ENCODE data around the gene P4HA2.
A peak's percentile ranks its signal among the peaks of the same experiment; 100 is the strongest.

P4HA2 gene

DNA sequence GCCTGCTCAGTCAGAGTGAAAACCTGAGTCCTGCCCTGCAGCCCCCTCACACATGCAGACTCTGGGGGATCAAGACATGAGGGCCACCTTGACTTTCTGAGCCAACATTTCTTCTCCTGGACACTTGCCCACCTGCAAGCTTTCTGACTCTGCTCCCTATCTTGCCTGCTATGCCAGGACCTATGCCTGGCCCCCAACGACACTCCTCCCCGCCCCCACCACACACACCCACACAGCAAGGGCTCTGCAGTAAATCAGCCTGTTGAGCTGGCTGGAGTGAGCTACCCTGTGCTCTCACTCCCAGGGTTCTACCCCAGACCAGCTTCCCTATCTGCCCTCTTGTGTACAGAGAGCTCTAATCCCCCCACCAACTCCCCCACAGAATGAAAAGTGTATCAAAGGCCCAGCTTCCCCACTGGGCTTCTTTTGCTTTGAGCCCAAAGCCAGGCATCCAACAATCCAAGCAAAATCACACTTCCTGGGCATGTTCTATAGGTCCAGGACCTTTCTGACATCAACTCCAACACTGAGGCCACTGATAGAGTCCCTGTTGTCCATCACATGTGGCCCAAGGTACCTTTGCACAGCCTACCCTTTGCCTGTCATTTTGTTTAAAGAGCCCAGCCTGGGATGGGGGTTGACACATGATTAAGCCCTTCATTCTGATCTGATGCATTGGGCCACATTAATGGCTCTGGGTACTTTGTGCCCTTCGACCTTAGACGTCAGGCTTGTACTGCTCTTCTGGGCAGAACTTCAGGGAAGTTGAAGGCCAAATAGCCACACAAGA lies 37.1 kb upstream of the P4HA2 start:
- no peak for DNase-seq (ENCODE audit: low spot score)

DNA sequence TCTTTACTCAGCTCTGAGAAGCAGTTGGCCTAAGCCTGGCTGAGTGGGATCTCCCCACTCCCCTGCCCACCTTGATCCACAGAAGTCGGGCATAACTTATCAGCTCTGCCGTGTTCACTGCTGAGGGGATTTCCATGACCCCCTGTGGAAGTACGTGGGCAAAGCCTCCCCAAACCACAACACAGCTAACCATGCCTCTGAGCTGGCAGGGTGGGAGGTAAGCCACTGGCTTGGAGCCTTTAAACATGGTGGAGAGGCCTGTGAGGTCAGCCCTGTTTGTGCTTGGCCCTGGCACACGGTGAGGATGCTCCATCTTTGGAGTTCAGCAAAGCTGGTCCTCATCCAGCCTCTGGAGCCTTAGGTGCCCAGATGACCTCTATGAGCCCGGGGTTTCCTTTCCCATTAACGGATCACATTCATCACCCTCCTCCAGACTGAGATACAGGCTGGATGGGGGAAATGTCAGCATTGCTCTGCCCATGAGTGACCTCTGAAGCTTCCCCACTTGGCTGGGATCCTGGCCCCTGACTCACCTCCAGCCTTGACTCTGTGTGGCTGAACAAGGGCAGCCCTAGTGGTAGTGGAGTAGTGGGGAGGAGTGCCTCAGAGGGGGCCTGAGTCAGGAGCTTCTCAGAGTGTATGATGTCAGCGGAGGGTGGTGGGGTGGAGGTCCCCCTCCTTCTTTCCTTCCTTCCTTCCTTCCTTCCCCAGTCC lies 36.1 kb upstream of the P4HA2 start:
- peak; percentile 23 for DNase-seq (ENCODE audit: low spot score)

GRCh38 chr5:132262882-132263547 lies 35.4 kb upstream of the P4HA2 start:
- no peak for DNase-seq (ENCODE audit: low spot score)

DNA sequence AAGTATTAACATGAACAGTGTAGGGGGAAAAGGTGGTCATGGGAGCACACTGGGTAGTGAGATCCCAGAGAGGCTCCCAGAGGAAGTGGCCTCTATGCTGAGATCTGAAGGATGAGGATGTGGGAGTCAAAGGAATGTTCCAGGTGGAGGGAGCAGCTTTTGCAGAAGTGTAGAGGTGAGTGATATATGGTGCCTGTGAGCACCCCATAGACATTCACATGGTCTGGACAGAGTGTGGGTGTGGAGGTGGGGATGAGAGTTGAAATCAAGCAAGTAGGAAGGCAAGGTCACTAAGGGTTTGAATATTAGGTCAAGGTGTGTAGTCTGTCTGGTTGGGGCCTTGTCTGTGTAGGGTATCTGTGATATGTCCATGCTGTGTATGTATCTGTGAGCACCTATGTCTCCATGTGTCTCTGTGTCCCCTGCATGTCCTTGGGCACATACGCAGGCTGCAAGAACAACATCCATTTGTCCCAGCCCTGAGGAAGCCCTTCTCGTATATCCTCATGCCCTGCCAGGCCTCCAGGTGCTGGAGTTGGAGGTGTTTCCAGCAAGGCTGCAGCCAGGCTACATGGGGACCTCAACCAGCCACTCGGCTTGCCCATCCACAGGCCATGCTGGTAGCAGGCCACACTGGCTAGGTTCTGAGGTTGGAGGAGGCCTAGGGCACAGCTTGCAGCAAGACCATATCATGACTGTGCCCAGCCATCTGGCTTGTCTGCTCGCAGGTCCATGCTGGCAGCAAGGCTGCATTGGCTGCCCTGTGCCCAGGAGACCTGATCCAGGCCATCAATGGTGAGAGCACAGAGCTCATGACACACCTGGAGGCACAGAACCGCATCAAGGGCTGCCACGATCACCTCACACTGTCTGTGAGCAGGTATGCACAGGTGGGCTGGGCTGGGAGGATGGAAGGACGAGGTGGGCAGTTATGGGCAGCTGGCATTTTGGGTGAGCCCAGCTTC lies 34.5 kb upstream of the P4HA2 start:
- DNase-seq (ENCODE audit: low spot score) = no peak

DNA sequence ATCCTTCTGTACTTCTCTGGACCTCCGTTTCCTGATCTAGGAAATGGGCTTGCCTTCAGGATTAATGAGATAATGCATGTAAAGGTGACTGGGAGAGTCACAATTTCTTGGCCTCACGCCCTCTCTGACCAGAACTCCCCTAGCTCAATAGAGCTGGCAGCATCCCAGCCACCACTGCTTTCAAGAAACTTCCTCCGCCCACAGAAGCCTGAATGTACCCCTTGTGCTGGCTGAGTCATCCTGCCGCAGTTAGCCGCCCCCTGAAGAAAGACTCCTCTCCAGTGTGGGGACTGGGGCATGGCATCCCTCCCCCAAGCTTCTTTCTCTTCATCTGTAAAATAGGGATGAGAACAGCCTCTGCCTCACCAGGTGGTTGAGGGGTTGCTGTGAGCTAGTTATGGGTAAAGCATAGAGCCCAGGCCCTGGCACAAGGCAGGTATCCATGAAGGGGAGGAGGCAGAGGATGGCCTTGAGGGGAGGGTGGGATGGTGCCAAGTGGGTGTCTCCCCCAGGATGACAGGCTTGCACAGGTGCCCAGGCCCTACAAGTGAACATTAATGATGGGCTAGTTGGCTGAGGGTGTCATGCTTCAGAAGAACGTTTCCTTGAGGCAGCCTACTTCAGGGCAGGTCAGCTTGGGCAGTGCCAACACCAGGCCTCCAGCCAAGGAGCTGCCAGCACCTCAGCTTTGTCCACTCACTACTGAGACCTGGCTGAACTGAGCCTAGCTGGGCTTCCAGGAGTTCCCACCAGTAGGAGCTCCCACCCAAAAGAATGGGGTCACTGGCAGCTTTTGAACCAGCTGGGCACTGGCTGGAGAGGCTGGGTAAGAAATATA lies 33.3 kb upstream of the P4HA2 start:
- peak; percentile 72 for DNase-seq (ENCODE audit: low spot score)

- peak; percentile 26 for DNase-seq (ENCODE audit: low spot score)
These were observed 32.4 kb upstream of the P4HA2 start for GRCh38 chr5:132260051-132260450.

- DNase-seq (ENCODE audit: low spot score) = no peak
These were observed 31.6 kb upstream of the P4HA2 start for GRCh38 chr5:132259069-132259851.

GRCh38 chr5:132258102-132259068 lies 30.7 kb upstream of the P4HA2 start:
- no peak for DNase-seq (ENCODE audit: low spot score)

- no peak for DNase-seq (ENCODE audit: low spot score)
These were observed 29.8 kb upstream of the P4HA2 start, which contains the start of gene PDLIM4 for GRCh38 chr5:132257131-132258101. Gene PDLIM4 (plus strand): TSS chr5:132257696. CDS start chr5:132257735, 39 bp downstream.

DNA sequence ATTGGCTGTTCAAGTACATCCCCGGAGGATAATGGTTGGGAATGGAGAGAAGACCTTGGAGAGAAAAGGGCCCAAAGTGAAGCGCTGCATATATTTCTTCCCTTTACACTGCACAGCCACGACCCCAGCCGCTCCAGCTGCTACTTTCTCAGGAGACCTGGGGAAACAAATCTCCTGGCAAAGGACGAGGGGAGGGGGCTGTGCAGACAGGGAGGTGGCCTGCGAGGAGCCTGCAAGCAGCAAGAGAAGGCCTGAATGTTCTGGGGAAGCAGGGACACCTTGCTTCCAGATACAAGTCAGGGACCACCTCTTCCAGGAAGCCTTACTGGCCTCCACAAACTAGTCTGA lies 29.1 kb upstream of the P4HA2 start:
- DNase-seq (ENCODE audit: low spot score) = no peak

DNA sequence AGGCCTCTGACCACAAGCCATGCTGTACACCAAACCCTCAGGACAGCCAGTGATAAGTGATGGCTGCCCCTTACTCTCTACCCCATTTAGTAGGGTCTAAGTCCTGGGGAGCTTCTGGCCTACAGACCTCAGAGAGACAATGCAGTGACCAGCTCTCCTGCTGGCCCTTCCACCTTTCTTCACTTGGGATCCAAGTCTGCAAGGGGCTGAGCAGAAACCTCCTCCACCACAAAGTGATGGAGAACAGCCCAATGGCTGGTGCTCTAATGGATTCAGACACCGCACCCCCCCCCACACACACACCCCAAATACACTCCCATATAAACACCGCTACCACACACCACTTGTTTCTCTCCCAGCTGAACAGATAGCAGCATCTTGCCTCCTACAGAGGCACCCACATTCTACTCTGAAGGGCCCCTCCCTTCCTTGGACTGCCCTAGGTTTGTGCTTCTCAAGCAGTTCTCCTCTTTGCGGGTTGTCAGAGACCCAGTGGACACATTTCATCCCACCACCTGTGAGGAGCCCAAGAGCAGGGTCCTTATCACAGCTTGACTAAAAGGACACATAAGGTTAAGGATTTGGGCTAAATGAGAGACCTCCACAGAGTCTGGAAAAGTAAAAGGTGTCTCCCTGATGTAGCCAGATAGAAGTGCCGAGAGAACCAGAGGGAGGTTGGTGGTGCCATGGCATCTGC lies 28.6 kb upstream of the P4HA2 start:
- DNase-seq (ENCODE audit: low spot score) = no peak

GRCh38 chr5:132254321-132254977 lies 26.8 kb upstream of the P4HA2 start:
- no peak for DNase-seq (ENCODE audit: low spot score)

- DNase-seq (ENCODE audit: low spot score) = no peak
These were observed 26.0 kb upstream of the P4HA2 start for GRCh38 chr5:132253452-132254320.

GRCh38 chr5:132253008-132253441 lies 25.4 kb upstream of the P4HA2 start:
- no peak for DNase-seq (ENCODE audit: low spot score)

DNA sequence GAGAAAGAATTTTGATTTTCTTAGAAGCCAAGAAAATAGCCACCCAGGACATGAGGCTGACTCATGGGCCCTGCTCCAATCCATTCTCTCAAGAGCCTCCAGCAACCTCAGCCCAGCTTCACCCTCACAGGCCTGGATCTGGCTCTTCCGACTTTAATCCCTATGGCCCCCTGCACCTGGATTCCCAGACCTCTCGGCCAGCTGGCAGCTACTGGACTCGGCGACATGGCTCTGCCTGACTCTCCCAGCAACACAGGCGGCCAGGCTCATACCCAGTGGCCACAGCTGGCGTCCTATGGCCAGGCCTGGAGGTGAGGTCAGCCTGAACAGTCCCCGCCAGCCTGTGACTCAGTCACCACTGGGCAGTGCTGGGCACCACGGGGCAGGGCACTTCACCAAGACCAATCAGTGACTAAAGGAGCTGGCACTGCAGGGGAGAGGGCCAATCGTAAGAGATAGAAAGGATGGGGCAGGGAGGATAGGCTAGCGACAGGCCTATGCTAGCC lies 23.6 kb upstream of the P4HA2 start:
- no peak for DNase-seq (ENCODE audit: low spot score)

Data from LoVo (cell line).